NCI-H146 treated with DMSO at 0.1 percent for 48 hours (cell line): Measurements from ENCODE around the gene CHPF.

ENCODE experiments used
- DNase-seq: peaks from one replicate; lab custom pipeline; 2025; ENCODE audit not compliant: unreplicated experiment; lab: John Stamatoyannopoulos, UW

The CHPF gene

GRCh38 chr2:219498280-219499057 lies 45.1 kb downstream of the CHPF start, which contains the start of gene GMPPA:
Gene GMPPA (plus strand): TSS chr2:219498891. CDS start chr2:219499976, 1,085 bp downstream.
- peak; percentile 82 for DNase-seq

GRCh38 chr2:219497495-219498279 lies 45.9 kb downstream of the CHPF start:
- peak; percentile 56 for DNase-seq

GRCh38 chr2:219496825-219497494 lies 46.6 kb downstream of the CHPF start:
- DNase-seq: no peak

GRCh38 chr2:219496247-219496824 lies 47.3 kb downstream of the CHPF start:
- DNase-seq: no peak

- DNase-seq: peak; percentile 16
These were observed 48.0 kb downstream of the CHPF start for GRCh38 chr2:219495531-219496122.

GRCh38 chr2:219494952-219495530 lies 48.6 kb downstream of the CHPF start:
- no peak for DNase-seq

- DNase-seq: no peak
These were observed 50.5 kb downstream of the CHPF start for GRCh38 chr2:219493086-219493485.

- DNase-seq: no peak
These were observed 51.0 kb downstream of the CHPF start for GRCh38 chr2:219492575-219492974.

GRCh38 chr2:219491278-219491963 lies 52.2 kb downstream of the CHPF start:
- DNase-seq: no peak

- DNase-seq: no peak
These were observed 52.9 kb downstream of the CHPF start for GRCh38 chr2:219490600-219491130.

- no peak for DNase-seq
These were observed 53.4 kb downstream of the CHPF start for GRCh38 chr2:219490186-219490585.

- no peak for DNase-seq
These were observed 54.3 kb downstream of the CHPF start for GRCh38 chr2:219489315-219489714.
